ENCODE measurements around the gene AANAT.

- no peak for TF ChIP-seq POLR2A (IDR thresholded peaks at IDR 0.05)
- TF ChIP-seq EP300 (IDR thresholded peaks at IDR 0.05; ENCODE audit: low read depth) = no peak
Measured at GRCh38 chr17:76441686-76442340, 25.6 kb upstream of the AANAT start.

Measured in transverse colon (tissue), 1 donor.